ENCODE results near the gene XRCC2. TPM values are rescaled to one million over a fixed set of nuclear protein-coding genes. Genes with fewer than 3 reads are reported as not detected.

Gene XRCC2
- polyA plus RNA-seq, 1 donor from 2014 or later = 0.89 TPM

DNA sequence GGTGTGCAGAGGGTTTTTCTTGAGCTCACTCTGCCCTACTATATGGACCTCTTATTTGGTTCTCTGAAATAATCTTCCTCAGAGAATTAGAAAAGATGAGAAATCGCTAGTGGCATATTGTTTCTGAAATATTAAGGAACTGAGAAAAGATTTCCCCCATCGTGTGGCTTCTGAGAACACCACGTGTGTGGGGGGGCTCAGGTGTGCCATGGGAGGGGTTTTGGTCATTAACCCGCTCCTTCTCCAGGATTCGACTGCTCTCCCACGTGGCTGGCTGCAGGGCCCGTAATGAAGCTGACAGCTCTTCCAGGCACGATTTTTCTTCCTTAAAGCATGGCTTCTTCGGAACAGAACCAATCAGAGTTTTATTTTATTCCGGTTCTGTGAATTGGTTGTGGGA is 67.7 kb downstream of the XRCC2 start:
- no peaks in the 10 kb centered on the region for H3K36me3 ChIP-seq (ENCODE audit: insufficient read depth, low read length)
- no peak for TF ChIP-seq MXI1 (conservative IDR thresholded peaks at IDR 0.05; ENCODE audit: poor library complexity, severe bottlenecking)
- no peak for TF ChIP-seq RAD21 (conservative IDR thresholded peaks at IDR 0.05)
- TF ChIP-seq TAF1 (IDR thresholded peaks at IDR 0.05; ENCODE audit: low read depth) = no peak
- TF ChIP-seq EZH2 (IDR thresholded peaks at IDR 0.05; ENCODE audit: borderline replicate concordance, insufficient read depth, low read length, poor library complexity, severe bottlenecking) = no peak
- TF ChIP-seq EP300 (conservative IDR thresholded peaks at IDR 0.05; ENCODE audit: poor library complexity, severe bottlenecking) = no peak
- no peak for TF ChIP-seq SMC3 (conservative IDR thresholded peaks at IDR 0.05; ENCODE audit: poor library complexity)
- TF ChIP-seq POLR2AphosphoS5 (IDR thresholded peaks at IDR 0.05) = no peak
- TF ChIP-seq, protein P1, sequence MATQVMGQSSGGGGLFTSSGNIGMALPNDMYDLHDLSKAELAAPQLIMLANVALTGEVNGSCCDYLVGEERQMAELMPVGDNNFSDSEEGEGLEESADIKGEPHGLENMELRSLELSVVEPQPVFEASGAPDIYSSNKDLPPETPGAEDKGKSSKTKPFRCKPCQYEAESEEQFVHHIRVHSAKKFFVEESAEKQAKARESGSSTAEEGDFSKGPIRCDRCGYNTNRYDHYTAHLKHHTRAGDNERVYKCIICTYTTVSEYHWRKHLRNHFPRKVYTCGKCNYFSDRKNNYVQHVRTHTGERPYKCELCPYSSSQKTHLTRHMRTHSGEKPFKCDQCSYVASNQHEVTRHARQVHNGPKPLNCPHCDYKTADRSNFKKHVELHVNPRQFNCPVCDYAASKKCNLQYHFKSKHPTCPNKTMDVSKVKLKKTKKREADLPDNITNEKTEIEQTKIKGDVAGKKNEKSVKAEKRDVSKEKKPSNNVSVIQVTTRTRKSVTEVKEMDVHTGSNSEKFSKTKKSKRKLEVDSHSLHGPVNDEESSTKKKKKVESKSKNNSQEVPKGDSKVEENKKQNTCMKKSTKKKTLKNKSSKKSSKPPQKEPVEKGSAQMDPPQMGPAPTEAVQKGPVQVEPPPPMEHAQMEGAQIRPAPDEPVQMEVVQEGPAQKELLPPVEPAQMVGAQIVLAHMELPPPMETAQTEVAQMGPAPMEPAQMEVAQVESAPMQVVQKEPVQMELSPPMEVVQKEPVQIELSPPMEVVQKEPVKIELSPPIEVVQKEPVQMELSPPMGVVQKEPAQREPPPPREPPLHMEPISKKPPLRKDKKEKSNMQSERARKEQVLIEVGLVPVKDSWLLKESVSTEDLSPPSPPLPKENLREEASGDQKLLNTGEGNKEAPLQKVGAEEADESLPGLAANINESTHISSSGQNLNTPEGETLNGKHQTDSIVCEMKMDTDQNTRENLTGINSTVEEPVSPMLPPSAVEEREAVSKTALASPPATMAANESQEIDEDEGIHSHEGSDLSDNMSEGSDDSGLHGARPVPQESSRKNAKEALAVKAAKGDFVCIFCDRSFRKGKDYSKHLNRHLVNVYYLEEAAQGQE (IDR thresholded peaks at IDR 0.05; ENCODE audit: borderline replicate concordance) = no peak
- TF ChIP-seq, protein P2, sequence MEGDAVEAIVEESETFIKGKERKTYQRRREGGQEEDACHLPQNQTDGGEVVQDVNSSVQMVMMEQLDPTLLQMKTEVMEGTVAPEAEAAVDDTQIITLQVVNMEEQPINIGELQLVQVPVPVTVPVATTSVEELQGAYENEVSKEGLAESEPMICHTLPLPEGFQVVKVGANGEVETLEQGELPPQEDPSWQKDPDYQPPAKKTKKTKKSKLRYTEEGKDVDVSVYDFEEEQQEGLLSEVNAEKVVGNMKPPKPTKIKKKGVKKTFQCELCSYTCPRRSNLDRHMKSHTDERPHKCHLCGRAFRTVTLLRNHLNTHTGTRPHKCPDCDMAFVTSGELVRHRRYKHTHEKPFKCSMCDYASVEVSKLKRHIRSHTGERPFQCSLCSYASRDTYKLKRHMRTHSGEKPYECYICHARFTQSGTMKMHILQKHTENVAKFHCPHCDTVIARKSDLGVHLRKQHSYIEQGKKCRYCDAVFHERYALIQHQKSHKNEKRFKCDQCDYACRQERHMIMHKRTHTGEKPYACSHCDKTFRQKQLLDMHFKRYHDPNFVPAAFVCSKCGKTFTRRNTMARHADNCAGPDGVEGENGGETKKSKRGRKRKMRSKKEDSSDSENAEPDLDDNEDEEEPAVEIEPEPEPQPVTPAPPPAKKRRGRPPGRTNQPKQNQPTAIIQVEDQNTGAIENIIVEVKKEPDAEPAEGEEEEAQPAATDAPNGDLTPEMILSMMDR (IDR thresholded peaks at IDR 0.05; ENCODE audit: poor library complexity, severe bottlenecking) = no peak
- no peaks in the 10 kb centered on the region for H3F3A ChIP-seq (ENCODE audit: insufficient read depth, low read length, poor library complexity, severe bottlenecking)
- no peak overlapping the region for H2AFZ ChIP-seq (ENCODE audit: low read depth, low read length)
- H3K4me3 ChIP-seq (ENCODE audit: low read length) = no peak overlapping the region
- H3K9me3 ChIP-seq (ENCODE audit: low read length) = no peaks in the 10 kb centered on the region
- no peak overlapping the region for H3K27ac ChIP-seq (ENCODE audit: low read length)
- H3K9ac ChIP-seq (ENCODE audit: low read length) = no peak overlapping the region
- H3K27me3 ChIP-seq (ENCODE audit: insufficient read depth, low read depth, low read length) = no peaks in the 10 kb centered on the region
- no peaks in the 10 kb centered on the region for H3K9me2 ChIP-seq (ENCODE audit: insufficient read depth, low read length)
- no peaks in the 10 kb centered on the region for H4K20me1 ChIP-seq (ENCODE audit: insufficient read depth)
- H3K79me2 ChIP-seq (replicated peaks; ENCODE audit: insufficient read depth, low read length) = no peaks in the 10 kb centered on the region
- no peak overlapping the region for H3K4me2 ChIP-seq (ENCODE audit: low read length)

DNA sequence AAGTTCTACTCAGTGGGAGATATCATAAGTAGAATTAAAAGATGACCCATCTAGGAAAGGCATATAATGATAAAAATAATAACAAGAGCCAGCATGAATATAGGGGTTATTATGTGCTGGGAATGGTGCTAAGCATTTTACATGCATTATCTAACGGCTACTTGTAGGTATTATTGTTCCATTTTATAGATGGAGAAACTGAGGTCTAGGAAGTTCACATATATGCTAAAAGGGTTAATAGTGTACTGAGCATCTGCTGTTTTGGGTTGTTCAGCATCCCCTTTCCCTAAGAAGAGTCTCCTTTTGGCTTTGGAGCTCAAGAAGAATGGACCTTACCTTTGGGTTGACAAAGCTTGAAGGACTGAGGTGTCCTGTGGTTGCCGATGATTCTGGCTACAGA is 68.9 kb downstream of the XRCC2 start:
- no peaks in the 10 kb centered on the region for H3K79me2 ChIP-seq (replicated peaks; ENCODE audit: insufficient read depth, low read length)
- no peaks in the 10 kb centered on the region for H3K27me3 ChIP-seq (ENCODE audit: insufficient read depth, low read depth, low read length)
- no peaks in the 10 kb centered on the region for H3F3A ChIP-seq (ENCODE audit: insufficient read depth, low read length, poor library complexity, severe bottlenecking)
- no peak overlapping the region for H3K27ac ChIP-seq (ENCODE audit: low read length)
- H3K4me2 ChIP-seq (ENCODE audit: low read length) = no peak overlapping the region
- no peak overlapping the region for H3K9ac ChIP-seq (ENCODE audit: low read length)
- no peaks in the 10 kb centered on the region for H3K36me3 ChIP-seq (ENCODE audit: insufficient read depth, low read length)
- no peaks in the 10 kb centered on the region for H3K9me3 ChIP-seq (ENCODE audit: low read length)
- no peaks in the 10 kb centered on the region for H3K9me2 ChIP-seq (ENCODE audit: insufficient read depth, low read length)
- no peaks in the 10 kb centered on the region for H4K20me1 ChIP-seq (ENCODE audit: insufficient read depth)
- no peak overlapping the region for H2AFZ ChIP-seq (ENCODE audit: low read depth, low read length)
- no peak for TF ChIP-seq RAD21 (conservative IDR thresholded peaks at IDR 0.05)
- TF ChIP-seq POLR2AphosphoS5 (IDR thresholded peaks at IDR 0.05) = no peak
- no peak overlapping the region for H3K4me3 ChIP-seq (ENCODE audit: low read length)

DNA sequence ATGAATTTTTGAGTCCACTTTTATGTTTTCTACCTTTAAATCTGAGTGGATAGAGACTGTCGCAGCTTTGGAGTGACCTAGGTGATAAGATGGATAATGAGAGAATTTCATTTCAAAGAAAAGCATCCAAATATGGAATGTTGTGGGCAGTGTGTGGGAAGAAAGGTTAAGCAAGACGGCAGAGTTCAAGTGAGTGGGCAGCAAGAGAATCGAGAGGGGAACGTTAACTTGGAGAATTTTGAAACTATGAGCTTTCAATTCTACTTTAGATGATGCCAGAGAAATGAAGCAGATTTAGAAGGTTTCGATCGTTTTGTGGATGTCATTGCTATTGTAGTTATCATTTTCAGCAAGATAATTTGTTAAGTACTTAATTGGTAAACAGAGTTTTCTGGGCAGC is 73.0 kb downstream of the XRCC2 start:
- TF ChIP-seq, protein P2 (IDR thresholded peaks at IDR 0.05; ENCODE audit: poor library complexity, severe bottlenecking) = no peak
- no peak for TF ChIP-seq EP300 (conservative IDR thresholded peaks at IDR 0.05; ENCODE audit: poor library complexity, severe bottlenecking)
- no peak for TF ChIP-seq POLR2AphosphoS5 (IDR thresholded peaks at IDR 0.05)
- no peak for TF ChIP-seq EZH2 (IDR thresholded peaks at IDR 0.05; ENCODE audit: borderline replicate concordance, insufficient read depth, low read length, poor library complexity, severe bottlenecking)
- Histone ChIP-seq H3K36me3 (ENCODE audit: insufficient read depth, low read length) (no peaks in the 10 kb centered on the region), H3K9me3 (ENCODE audit: low read length) (no peaks in the 10 kb centered on the region), H3F3A (ENCODE audit: insufficient read depth, low read length, poor library complexity, severe bottlenecking) (no peaks in the 10 kb centered on the region), H3K9ac (ENCODE audit: low read length) (no peak overlapping the region), H4K20me1 (ENCODE audit: insufficient read depth) (no peaks in the 10 kb centered on the region), H3K27me3 (ENCODE audit: insufficient read depth, low read depth, low read length) (no peaks in the 10 kb centered on the region), H3K4me3 (ENCODE audit: low read length) (no peak overlapping the region), H2AFZ (ENCODE audit: low read depth, low read length) (no peak overlapping the region), H3K79me2 (replicated peaks; ENCODE audit: insufficient read depth, low read length) (no peaks in the 10 kb centered on the region), H3K9me2 (ENCODE audit: insufficient read depth, low read length) (no peaks in the 10 kb centered on the region), H3K27ac (ENCODE audit: low read length) (no peak overlapping the region), H3K4me2 (ENCODE audit: low read length) (no peak overlapping the region)

Measured in neural cell (in vitro differentiated cells).